Fibroblast of skin of left biceps (primary cell): ENCODE data around the gene FIGNL1.

Experiments used
- DNase-seq, 2 experiments: peaks; one replicate each; pipeline ENCODE4 v3.0.0-alpha.2; 2013; ENCODE audit warnings: low read depth in 2 of 2

Gene FIGNL1

DNA sequence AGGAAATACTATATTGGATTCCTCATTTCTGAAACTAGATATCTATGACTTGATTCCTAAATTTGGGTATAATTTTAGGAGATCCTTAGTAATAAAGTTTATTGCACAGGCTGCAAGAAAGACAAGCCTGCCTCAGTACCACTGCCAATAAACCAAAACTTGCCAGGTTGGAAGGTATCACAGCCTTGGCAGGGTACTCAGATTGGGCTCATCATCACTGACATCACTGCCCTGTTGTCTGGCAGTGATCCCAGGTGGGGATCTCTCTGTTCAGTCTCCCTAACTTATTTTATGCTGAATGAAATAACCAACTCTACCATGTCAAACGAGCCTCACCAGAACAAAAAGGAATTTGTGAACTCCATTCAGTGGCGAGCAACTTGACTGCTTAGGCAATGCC is 18.8 kb downstream of the FIGNL1 start:
- no peak for DNase-seq

DNA sequence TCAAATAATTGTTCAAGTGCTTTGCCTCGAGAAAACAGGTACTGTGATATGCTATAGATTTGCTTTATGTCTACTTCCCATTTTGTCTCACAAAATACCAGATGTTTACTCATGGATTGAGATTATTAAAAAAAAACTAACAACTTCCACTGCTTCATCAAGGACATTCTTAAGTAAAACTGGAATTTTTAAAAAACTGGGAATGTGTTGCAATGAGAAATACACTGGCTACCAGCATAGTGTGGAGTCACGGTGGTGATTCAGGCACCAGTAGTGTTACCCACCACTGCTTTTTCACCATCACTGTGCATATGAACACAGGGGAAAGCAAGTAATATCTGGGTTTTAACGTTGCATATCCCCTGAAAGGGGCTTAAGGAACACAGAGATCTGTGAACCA is 21.2 kb downstream of the FIGNL1 start:
- DNase-seq: no peak

DNA sequence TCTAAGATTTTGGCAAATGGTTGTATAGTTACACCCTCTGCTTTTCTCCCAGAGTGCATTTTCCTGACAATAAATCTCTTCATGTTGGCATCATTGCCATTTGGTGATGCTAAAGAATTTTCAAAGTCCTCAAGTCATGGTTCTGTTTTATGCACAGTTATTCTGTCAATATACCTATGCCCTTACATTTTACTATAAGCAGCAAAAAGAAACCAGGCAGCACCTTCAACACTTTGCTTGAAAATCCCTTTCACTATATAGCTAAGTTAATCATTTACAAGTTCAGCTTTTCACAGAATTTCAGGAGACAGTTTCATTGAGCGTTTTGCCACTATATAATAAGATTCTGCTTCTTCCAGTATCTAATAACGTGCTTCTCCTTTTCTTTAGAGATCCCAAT is 22.6 kb downstream of the FIGNL1 start:
- no peak for DNase-seq

DNA sequence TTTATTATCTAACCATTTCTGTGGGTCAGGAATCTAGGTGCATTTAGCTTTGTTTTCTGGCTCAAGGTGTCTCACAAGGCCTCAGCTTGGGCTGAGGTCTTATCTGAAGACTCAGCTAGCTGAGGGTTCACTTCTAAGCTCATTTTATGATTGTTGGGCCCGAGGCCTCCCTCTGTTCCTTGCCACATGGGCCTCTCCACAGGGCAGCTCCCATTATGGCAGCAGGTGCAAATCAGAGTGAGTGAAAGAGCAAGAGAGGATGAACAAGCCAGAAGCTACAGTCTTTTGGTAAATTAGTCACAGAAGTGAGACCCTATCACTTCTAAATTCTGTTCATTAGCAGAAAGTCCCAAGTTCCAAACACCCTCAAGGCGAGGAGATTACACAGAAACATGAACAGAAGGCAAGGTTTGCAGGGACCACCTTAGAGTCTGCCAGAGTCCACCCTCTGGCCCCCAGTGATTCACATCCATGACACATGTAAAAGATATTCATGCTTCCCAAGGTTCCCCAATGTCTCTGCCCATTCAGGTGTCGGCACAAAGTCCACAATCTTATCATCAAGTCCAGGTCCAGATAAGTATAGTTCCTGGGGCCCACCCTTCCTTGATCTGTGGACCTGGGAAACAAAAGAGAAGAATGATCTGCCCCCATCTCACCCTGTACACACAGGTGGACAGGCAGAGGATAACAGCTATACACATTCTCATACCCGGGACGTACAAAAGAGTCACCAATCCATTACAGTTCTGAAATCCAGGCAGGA is 23.7 kb downstream of the FIGNL1 start:
- DNase-seq: no peak

DNA sequence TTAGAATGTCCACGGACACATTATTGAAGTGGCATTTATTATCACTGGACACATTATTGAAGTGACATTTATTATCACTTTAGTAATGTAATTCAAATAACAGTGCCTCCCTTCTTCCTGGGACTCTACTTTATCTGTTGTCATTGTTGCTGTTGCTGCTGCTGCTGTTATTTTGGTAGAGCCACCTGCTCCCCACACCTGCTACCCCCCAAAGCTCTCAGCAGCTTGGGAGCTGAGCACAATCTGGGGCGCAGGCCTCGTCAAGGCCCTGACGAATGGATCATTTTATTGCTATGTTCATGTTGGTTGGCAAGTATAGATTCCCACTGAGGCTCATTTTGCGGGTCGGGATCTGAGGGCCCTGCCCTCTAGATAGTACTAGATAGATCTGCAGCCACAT is 24.8 kb downstream of the FIGNL1 start:
- no peak for DNase-seq

DNA sequence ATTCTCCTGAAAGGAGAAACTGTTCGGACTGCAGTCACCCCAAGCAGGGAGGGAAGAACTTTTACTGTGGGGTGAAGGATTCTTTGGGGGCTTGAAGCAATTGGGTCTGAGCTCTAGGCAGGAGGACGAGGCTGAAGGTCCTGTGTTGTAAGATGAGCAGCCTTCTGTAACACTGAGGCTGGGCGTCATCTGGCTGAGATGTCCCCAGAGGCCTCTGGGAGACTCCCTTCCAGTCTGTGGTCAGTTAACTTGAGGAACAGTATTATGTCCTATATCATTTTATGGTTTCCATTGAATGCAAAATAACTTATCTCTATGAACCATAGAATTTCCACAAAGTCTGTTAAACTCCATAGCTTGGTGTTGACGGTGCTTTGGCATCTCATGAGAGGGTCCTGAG is 26.3 kb downstream of the FIGNL1 start:
- DNase-seq: no peak

DNA sequence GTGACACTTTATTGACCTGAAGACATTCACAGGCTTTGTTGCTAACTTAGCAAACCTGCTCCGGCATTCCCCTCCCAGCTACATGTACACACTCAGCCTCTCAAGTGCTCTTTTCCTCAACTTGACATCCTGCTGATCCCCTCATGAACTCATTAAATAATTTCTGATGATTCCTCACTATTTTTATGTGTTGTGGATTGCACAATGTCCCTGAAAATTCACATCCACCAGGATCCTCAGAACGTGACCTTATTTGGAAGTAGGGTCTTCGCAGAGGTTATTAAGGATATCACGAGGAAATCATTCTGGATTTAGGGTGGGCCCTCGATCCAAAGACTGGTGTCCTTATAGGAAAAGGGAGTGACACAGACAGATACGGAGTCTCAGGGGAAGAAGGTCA is 27.3 kb downstream of the FIGNL1 start:
- DNase-seq: no peak

DNA sequence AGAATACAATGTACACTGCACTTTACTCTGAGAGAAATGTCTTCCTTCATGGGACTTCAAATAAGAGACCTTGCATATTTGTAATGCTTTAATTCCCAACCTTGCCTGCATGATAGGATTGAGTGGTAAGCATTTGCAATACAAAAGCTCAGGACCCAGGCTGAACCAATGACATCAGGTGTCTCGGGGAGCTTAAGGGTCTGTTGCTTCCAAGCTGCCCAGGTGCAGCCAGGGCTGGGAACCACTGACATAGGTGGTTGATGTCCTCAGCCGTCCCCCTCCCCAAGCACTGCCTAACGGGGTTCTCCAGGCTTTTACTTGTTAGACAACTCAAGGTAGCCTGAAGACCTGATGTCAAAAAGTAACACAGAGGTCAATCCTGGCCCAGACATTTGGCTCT is 29.1 kb downstream of the FIGNL1 start:
- no peak for DNase-seq

DNA sequence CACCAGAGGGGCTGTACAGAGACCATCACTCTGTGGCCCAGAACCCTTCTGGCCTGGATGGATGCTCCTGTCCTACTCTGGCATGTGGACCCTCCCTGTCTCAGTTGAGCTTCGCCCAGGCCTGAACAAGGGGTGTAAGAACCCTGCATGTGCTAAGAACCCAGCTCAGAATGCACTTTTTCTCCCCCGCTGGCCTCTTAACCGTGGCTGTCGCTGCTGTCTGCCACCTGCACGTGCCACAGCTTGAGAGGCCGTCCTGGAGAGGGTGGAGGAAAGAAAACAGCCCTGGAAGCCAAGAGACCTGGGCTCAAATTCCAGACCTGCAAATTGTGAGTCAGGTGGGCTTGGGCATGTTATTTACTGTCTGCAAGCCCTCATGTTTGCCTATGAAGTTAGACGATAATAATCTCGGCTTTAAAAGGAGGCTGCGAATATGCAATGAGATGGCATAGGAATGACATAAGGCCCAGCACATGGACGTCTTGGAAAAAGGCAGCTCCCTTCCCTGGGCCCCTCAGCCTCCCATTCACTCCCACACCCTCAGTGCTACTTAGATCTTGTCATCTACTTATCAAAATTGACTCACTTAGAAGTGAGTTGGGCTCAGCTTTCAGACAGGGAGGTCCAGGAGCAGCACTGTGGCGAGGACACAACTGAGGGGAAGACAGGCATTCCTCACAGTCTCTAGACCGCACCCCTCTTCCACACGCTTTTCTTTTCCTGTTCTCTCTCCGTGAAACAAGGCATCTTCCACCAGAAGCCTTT is 31.4 kb downstream of the FIGNL1 start:
- no peak for DNase-seq

DNA sequence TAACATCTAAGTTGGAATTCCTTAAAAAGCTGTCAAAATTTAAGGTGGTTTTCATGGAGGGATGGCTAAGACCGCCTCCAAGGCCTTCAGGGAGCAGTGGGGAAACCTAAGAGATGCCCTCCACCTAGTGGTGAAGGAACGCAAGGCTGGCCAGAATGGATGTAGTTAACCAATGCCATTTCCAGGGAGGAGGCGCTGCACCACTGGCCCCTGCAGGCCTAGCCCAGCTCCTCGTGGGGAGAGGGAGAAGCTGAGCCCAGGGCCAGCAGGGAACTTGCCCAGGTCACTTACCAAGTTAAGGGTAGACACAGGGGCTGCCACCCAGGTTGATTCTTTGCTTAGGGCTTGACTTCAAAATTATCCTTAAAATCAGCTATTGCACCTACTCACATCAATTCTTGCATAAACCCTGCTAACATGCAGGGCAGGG is 32.0 kb downstream of the FIGNL1 start:
- DNase-seq: peak in 1 of 2 experiments; percentile 25

DNA sequence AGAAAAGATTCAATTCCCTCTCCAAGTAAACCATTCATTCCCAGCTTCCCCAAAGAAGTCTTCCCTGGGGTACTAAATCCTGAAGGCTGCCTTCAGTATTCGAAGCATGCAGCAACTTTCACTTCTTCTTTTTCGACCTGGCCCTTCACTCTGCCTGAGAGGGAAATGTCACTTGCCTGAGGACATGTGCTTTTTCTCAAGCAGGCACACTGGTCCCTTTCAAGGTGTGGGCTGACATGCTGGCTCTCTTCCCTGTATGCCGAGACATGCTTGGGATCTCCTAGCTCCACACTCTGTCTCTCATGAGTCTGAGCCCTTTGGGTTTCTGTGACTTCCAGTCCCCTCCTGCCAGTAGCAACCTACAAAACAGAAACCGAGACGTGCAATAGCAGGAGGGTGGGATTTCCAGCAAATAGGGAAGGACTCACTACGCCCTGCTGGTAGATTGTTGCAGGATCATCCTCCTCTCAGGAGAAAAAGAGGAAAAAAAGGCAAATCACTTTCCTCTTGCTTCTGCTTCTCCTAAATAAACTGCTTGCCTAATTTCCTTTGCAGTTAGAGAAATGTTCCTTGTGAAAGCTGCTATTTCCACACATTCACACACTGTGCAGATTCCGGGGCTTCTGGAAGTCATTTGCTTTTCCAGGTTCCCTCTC is 33.5 kb downstream of the FIGNL1 start:
- no peak for DNase-seq

DNA sequence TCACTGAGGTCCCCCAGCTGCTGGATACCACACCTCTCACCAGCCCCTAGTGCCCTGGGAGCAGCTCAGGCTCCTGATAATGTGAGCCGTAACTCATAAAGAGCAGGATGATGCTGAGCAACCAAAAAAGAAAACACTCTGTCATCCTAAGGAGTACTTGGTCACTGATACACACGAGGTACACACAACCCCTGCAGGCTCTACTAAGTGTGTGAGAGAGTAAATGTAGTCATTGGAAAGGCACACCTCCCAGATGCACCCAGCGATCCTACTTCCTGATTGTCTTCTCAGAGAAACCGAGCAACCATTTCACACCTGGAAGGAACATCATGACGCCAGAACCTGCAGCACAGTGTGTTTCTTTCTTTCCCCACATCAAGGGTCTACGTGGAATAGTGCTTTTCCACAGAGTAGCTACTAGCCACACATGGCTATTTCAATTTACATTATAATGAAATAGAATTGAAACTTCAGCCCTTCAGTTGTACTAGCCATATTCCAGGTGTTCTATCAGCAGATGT is 34.2 kb downstream of the FIGNL1 start:
- DNase-seq: no peak

DNA sequence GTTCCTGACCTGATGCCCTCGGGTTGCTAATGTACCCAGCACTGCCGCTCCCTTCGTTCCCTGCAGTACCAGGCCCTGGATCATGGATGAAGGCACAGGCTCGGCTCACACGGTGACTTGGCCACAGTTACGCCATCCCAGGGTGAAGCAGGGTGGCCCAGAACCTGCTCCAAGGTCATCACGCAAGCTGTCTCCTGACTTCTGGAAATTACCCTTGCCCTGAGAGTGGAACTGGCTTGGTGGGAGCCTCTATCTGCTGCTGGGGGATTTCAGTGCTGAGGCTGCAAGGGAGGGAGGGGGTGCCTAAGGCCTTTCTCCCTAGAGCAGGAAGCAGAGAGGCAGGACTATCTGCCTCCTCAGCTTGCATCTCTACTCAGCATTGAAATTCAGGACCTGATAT is 36.6 kb downstream of the FIGNL1 start:
- no peak for DNase-seq

DNA sequence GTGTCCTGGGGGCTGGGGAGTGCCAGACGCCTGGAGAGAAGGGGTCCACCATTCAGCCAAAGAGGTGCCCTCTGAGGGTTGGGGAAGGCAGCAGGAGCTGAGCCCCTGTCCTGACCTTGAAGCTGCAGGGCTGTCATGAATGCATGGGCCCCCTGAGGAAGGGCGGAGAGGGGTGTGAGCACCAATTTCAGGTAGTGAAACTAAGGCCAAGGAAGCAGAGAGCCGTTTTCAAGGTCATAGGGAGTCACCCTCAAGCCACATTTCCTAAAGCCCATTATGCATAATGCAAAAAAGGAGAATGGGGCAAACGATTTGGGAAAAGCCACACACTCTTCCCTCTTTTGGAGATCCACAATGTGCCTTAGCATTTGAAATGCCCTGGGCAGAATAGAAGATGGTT is 37.2 kb downstream of the FIGNL1 start:
- no peak for DNase-seq

DNA sequence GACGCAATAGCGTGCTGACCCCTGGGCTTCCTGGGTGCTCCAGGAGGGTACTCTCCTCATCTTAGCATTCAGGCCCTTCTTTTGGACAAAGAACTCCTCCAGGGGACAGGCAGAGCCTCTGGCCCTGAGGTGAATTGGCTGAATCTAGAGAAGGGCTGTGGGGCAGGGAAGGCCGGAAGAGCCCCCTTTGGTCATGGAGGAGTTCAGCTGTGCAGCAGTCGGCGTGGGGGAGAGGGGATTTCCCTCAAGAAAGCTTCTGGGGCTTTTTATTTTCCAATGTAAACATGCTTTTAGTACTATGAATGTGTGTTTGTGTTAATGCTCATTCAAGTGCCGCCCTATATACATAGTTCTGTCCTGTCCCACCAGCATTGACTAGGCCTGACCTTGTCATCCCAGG is 38.8 kb downstream of the FIGNL1 start:
- DNase-seq: no peak

DNA sequence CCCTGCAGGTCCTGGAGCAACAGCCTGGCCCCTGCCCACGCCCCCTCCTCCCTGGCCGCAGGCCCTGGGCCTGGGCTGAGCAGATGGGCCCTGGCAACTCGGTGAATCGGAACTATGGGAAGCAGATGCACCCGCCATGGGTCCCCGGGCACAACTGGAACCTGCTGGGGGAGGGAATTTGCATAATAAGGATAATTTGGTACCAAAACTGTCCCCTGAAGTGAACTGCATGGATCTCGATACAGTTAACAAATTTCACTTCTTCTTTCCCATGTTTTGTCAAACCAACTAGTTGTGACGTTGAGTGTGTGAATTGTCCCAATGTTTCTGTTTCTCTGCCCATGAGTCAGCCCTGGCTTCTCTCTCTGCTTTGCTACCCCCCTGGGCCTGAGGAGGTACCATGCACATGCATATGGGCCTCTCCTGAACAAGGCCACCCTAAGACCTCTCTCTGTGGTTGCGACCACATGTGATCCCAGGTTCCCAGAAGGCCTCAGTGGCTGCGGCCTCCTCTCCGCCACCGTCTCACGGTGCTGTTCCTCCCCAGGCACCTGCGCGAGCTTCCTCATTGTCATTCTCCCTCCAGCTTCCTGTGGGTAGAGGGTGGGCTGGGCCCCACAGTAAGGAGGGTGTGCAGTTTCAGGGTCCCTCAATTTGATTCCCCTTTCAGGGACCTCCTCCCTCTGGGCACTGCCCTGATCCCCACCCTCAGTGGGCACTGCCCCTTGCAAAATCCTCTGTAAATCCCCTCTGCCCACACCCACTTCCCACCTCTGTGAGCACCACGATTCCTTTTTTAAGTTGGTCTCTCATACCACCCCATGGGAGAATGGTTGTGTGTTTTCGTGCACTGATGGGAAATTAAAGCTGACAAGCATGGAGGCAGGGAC is 40.0 kb downstream of the FIGNL1 start:
- DNase-seq: no peak

DNA sequence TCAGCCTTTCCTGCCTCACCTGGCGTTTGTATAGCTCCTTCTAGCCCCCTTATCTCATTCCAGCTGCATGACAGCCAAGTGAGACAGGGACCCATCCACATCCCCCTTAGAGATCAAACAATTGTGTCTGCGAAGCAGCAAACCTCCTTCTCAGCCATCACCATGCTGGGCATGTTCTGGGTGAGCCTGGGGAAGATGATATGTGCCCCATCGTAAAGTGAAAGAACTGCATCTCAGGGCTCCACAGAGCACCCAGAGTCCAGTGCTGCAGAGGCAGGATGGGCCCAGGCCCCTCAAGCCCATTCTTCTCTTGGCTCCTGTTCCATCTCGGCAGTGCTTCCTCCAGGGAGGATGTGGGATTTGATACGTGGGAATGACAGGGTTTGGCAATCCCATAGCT is 43.2 kb downstream of the FIGNL1 start:
- DNase-seq: no peak

DNA sequence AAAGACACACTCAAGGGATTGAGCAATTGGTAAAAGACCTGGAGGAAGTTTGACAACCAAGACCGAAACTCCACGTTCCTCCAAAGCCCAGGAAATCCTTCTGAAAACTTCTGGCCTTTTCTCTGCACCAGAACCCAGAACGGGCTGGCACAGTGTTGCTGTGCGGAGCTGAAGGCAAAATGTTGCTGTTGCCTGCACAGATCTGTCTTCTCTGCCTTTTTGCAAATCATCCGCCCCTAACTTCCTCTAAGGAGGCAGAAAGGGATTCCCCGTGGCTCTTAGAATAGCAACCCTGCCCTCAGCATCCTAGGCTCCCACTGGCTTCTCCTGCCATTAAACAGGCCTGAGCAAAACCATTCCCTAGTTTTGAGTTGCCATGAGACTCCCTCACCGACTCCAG is 44.9 kb downstream of the FIGNL1 start:
- DNase-seq: no peak

DNA sequence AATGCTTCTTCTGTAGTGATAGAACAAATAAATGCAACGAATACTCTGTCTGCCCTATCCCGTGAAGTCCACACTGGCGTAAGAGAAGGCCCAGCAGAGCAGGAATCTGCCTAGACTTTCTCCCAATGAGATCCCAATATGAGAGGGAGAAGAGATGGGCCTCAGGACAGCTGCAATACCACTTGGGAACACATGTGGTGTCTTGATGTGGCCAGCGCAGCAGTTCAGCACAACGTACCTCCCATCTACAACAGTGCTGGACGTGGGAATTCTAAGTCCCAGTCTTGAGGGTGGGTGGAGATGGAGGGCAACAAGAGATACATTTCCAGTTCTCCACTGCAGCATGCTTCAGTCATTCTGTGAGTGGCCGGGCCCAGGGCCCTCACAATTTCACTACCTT is 45.8 kb downstream of the FIGNL1 start:
- DNase-seq: no peak

DNA sequence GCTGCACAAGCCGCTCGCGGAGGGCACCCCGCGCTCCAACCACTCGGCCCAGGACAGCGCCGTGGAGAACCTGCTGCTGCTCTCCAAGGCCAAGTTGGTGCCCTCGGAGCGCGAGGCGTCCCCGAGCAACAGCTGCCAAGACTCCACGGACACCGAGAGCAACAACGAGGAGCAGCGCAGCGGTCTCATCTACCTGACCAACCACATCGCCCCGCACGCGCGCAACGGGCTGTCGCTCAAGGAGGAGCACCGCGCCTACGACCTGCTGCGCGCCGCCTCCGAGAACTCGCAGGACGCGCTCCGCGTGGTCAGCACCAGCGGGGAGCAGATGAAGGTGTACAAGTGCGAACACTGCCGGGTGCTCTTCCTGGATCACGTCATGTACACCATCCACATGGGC is 50.0 kb downstream of the FIGNL1 start:
- no peak for DNase-seq

DNA sequence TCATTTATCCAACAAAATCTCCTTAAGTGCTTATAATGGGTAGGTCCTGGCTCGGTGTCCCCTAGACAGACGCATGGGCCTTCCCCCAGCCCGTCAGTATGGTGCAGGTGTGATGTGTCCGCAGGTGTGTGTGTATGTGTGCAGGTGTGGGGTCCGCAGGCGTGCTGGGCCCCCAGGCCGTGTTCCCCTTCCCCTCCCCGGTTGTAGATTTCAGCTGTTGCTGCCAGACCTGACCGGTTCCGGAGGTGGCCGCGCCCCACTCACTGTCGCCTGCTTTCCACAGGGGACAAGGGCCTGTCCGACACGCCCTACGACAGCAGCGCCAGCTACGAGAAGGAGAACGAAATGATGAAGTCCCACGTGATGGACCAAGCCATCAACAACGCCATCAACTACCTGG is 50.5 kb downstream of the FIGNL1 start:
- no peak for DNase-seq

DNA sequence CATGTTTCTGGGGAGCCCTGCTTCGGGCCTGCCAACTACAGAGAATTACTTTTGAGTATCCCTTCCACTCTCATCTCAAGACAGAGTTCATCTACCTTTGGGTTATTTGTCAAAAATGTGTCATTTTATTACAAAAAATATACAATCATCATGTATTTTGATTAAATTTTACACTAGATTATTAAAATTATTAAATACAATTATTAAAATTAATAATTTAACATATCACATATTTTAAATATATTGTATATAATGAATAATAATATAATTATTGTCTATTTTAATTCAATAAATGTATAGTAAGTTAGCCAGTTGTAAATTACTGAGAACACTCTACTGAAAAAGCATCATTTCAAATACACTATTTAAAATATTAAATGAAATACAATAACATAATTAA is 50.9 kb downstream of the FIGNL1 start:
- DNase-seq: no peak
